ENCODE measurements around the gene LRRC41.

DNA sequence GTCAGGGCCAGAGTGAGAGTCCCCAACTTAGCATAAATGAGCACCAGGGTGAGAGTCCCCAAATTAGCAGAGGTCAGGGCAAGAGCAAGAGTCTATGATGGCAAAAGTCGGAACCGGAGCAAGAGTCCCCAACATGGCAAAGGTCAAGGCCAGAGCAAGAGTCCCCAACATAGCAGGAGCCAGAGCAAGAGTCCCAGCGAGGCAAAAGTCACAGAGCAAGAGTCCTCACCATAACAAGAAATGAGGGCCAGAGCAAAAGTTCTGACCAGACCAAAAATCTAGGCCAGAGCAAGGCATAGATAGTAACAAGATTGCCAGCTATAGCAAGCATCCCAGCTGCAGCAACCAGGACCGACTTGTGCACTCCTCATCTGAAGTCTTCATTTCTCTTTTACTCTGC is 40.3 kb upstream of the LRRC41 start:
- TF ChIP-seq EZH2 (IDR thresholded peaks at IDR 0.05; ENCODE audit: borderline replicate concordance, low read length) = no peak
- TF ChIP-seq, protein P1, sequence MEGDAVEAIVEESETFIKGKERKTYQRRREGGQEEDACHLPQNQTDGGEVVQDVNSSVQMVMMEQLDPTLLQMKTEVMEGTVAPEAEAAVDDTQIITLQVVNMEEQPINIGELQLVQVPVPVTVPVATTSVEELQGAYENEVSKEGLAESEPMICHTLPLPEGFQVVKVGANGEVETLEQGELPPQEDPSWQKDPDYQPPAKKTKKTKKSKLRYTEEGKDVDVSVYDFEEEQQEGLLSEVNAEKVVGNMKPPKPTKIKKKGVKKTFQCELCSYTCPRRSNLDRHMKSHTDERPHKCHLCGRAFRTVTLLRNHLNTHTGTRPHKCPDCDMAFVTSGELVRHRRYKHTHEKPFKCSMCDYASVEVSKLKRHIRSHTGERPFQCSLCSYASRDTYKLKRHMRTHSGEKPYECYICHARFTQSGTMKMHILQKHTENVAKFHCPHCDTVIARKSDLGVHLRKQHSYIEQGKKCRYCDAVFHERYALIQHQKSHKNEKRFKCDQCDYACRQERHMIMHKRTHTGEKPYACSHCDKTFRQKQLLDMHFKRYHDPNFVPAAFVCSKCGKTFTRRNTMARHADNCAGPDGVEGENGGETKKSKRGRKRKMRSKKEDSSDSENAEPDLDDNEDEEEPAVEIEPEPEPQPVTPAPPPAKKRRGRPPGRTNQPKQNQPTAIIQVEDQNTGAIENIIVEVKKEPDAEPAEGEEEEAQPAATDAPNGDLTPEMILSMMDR (conservative IDR thresholded peaks at IDR 0.05 in 1 of 2, IDR thresholded peaks at IDR 0.05 in 1 of 2; ENCODE audit: extremely low read depth in 1 of 2, insufficient read depth in 1 of 2, low read depth in 1 of 2, low read length in 2 of 2) = no peak

Measured in mammary epithelial cell (primary cell).